ENCODE measurements around the gene MAFG.

MAFG gene

DNA sequence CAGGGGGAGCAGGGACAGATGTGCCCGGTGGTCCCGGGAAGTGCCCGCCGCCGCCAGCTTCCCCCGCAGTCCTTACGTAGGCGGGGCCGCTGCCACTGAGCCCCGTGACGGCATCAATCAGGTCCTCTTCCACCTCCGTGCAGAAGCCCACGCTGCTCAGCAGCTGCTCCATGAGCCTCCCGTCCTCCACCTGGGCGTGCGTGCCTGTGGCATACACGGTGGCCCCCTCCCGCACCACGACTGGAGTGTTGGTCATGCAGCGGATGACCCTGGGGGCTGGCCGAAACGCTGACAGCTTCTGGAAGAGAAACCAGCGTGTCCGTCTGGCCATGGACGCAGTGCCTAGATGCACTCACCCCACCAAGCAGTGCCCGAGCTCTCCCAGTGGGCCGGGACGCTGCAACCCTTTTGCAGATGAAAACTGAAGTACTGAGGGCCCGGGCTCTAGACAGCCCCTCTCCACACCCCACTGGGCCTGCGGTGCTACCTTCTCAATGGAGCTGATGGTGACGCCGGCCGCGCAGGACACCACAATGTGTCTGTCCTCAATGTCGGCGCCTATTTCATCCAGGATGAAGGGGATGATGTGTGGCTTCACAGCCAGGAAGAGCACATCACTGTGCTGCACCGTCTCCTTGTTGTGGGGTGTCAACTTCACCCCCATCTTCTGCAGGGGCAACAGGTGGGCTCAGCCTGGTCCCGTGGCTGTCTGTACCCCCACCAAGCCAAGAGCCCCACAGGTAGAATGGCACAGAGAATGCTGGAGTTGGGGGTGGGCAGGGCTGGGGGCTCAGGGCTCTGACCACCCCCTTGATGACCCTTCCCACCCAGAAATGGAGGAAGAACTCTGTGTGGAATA lies 7.5 kb upstream of the MAFG start:
- TF ChIP-seq, protein P1, sequence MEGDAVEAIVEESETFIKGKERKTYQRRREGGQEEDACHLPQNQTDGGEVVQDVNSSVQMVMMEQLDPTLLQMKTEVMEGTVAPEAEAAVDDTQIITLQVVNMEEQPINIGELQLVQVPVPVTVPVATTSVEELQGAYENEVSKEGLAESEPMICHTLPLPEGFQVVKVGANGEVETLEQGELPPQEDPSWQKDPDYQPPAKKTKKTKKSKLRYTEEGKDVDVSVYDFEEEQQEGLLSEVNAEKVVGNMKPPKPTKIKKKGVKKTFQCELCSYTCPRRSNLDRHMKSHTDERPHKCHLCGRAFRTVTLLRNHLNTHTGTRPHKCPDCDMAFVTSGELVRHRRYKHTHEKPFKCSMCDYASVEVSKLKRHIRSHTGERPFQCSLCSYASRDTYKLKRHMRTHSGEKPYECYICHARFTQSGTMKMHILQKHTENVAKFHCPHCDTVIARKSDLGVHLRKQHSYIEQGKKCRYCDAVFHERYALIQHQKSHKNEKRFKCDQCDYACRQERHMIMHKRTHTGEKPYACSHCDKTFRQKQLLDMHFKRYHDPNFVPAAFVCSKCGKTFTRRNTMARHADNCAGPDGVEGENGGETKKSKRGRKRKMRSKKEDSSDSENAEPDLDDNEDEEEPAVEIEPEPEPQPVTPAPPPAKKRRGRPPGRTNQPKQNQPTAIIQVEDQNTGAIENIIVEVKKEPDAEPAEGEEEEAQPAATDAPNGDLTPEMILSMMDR (IDR thresholded peaks at IDR 0.05), result no peak

DNA sequence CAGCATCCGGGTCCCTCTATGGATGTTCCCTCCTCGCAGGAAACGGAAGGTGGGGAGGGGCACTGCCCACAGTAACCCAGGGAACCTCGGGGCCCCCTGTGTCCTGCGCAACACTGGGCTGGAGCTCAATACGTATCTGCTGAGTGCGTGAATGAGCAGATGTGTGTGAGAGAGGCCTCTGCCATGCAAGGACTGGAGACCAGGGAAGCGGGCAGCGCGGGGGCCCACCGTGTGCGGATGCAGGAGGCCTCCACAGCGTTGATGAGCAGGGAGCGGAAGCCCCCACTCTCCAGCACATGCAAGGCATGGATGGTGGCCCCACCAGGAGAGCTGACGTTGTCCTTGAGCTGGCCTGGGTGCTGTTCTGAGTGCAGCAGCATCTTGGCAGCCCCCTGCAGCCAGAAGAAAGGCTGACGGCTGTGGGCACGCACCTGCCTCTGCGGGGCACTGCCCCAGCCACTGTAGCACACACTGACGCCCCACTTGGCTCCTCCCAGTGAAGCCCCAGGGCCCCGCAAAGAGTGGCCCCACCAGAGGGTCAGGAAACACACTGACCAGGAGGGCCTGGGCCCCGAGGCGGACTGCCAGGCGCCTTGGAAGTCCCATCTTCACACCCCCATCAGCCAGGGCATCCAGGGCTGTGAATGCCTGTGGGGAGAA lies 6.7 kb upstream of the MAFG start:
- TF ChIP-seq, protein P1 (IDR thresholded peaks at IDR 0.05), result no peak

DNA sequence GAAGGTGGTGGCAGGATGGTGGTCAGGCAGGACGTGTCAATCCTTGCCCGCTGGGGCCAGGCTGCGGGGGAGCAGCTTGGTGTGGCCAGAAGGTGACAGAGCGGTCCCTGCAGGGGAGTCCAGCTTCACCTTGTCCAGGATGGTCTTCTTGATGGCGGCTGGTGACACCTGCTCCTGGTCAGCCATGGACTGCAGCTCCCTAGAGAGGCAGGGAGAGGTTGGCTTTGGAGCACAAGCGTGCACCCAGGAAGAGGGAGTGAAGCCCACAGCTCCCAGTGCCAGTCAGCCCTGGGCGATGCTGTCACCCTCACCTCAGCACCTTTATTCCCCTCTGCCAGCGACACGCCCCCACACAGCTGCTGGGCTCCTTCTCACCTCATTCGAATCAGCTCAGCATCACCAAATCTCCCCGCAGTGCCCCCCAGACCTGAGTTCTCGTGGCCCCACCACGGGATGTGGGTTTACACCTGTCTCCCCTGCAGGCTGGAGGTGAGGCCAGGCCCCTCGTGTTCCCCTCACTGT lies 5.7 kb upstream of the MAFG start:
- TF ChIP-seq, protein P1 (IDR thresholded peaks at IDR 0.05), result no peak

DNA sequence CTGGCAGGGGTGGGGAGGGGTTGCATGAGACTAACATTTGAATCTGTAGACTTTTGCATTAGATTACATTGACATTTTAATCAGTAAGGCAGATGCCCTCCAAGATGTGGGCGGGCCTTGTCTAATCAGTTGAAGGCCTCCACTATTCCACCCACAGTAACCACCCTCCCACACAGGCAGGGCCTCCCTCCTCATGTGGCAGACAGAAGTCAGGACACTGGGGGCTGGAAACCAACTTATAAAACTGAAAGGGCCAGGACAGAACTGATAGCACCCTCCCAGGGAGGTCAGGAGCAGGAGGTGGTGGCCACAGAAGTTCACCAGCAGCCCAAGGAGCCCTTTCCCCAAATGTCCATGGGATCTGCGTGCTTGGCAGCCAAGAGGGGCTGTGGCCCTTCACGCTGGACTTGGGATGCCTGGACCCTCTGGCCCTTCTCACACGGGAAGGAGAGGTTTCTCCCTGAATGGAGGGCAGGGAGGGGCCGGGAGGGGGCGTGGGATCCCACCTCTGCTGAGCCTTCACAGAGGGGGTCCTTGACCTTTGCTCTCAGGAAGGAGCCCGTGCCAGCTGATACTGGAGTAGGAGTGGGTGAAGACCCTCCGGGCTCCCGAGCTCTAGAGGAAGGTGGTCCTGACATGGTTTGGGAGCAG lies 4.9 kb upstream of the MAFG start:
- TF ChIP-seq, protein P1 (IDR thresholded peaks at IDR 0.05), result no peak

DNA sequence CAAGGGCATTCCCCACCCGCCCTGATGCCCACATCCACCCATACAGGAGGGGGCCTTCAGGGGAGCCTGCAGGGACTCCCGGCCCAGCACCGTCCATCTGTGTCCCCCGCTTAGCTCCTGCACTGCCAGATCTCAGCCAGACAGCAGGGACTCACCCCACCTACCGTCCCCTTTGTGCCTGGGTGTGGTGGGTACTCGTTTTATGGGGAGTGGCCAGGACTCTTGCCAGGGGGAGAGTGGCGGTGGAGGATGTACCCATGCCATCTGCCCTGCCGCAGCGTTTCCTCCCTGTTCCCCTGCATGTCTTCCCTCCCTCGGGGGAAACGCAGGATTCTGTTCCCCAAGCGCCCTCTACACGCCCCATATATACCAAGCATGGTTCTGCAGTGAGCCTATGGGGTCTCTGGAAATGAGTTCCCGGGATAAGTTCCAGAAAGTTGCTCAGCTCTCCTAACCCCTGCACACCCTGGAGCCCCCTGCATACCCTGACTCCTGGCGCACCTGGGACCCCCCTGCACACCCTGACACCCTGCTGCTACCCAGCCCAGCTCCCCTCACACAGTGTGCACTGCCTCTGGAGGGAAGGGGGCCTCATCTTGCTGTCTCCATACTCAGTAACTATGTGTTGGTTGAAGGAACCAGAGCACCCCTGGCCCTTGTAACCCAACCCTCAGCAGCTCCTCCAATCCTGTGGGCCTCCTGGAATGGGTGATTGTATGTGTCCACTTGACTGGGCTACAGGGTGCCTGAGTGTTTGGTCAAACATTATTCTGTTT lies 4.2 kb upstream of the MAFG start:
- TF ChIP-seq, protein P1 (IDR thresholded peaks at IDR 0.05), result no peak

DNA sequence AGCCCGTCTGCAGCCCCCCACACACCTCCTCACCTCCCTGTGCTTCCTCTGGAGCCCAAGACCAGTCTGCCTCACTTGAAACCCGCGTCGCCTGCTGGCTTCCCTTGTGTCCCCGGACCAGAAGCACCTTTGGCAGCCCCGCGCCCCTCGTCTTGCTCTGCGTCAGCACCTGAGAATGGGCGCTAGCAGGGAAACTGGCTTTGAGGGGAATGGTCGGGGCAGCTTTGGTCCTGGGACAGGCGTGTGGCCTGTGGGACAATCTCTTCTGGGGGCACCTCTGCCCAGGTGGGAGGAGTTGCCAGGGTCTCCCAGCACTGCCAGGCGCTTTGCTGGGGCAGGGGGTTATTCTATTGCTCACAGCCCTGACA lies 3.6 kb upstream of the MAFG start:
- TF ChIP-seq, protein P1 (IDR thresholded peaks at IDR 0.05), result no peak

Data from LNCAP (cell line).